ENCODE data around the gene DGKA.

DNA sequence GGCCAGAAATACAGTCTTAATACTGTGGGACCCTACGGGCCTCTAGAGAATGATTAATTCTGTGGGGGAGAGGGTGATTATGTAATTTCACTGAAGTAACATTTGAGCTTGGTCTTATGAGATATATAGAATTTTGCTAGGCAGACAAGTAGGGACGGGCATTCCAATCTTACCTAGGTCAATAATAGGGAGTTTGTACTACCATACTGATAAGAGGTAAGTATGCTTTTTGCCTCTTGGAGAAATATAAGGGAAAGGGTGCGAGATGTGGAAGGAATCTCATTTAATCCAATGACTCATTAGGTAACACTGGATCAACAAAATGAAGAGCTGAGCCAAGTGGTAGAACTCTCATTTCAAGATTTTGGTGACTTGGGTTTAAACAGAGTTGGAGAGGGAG lies 48.1 kb downstream of the DGKA start:
- TF ChIP-seq, protein P1, sequence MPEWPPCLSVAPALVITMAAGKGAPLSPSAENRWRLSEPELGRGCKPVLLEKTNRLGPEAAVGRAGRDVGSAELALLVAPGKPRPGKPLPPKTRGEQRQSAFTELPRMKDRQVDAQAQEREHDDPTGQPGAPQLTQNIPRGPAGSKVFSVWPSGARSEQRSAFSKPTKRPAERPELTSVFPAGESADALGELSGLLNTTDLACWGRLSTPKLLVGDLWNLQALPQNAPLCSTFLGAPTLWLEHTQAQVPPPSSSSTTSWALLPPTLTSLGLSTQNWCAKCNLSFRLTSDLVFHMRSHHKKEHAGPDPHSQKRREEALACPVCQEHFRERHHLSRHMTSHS (tag by site-specific recombination; IDR thresholded peaks at IDR 0.05) = no peak
- TF ChIP-seq, protein P2, sequence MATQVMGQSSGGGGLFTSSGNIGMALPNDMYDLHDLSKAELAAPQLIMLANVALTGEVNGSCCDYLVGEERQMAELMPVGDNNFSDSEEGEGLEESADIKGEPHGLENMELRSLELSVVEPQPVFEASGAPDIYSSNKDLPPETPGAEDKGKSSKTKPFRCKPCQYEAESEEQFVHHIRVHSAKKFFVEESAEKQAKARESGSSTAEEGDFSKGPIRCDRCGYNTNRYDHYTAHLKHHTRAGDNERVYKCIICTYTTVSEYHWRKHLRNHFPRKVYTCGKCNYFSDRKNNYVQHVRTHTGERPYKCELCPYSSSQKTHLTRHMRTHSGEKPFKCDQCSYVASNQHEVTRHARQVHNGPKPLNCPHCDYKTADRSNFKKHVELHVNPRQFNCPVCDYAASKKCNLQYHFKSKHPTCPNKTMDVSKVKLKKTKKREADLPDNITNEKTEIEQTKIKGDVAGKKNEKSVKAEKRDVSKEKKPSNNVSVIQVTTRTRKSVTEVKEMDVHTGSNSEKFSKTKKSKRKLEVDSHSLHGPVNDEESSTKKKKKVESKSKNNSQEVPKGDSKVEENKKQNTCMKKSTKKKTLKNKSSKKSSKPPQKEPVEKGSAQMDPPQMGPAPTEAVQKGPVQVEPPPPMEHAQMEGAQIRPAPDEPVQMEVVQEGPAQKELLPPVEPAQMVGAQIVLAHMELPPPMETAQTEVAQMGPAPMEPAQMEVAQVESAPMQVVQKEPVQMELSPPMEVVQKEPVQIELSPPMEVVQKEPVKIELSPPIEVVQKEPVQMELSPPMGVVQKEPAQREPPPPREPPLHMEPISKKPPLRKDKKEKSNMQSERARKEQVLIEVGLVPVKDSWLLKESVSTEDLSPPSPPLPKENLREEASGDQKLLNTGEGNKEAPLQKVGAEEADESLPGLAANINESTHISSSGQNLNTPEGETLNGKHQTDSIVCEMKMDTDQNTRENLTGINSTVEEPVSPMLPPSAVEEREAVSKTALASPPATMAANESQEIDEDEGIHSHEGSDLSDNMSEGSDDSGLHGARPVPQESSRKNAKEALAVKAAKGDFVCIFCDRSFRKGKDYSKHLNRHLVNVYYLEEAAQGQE (tag by site-specific recombination; IDR thresholded peaks at IDR 0.05) = no peak
- no peak for TF ChIP-seq ZNF560 (tag by site-specific recombination; IDR thresholded peaks at IDR 0.05; ENCODE audit: borderline replicate concordance)
- no peak for TF ChIP-seq ZNF175 (tag by site-specific recombination; IDR thresholded peaks at IDR 0.05)
- TF ChIP-seq ZBTB21 (tag by site-specific recombination; IDR thresholded peaks at IDR 0.05) = no peak
- TF ChIP-seq, protein P3, sequence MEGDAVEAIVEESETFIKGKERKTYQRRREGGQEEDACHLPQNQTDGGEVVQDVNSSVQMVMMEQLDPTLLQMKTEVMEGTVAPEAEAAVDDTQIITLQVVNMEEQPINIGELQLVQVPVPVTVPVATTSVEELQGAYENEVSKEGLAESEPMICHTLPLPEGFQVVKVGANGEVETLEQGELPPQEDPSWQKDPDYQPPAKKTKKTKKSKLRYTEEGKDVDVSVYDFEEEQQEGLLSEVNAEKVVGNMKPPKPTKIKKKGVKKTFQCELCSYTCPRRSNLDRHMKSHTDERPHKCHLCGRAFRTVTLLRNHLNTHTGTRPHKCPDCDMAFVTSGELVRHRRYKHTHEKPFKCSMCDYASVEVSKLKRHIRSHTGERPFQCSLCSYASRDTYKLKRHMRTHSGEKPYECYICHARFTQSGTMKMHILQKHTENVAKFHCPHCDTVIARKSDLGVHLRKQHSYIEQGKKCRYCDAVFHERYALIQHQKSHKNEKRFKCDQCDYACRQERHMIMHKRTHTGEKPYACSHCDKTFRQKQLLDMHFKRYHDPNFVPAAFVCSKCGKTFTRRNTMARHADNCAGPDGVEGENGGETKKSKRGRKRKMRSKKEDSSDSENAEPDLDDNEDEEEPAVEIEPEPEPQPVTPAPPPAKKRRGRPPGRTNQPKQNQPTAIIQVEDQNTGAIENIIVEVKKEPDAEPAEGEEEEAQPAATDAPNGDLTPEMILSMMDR (tag by site-specific recombination; IDR thresholded peaks at IDR 0.05) = no peak
